Right lobe of liver (tissue), 6 donors: ENCODE measurements around the gene ZNF45. TPM values are rescaled to one million over a fixed set of nuclear protein-coding genes. Genes with fewer than 3 reads are reported as not detected.
A peak's percentile ranks its signal among the peaks of the same experiment; 100 is the strongest.
"Not testable (repeated sequence)": the region's sequence is repeated elsewhere in the genome, so short reads cannot be mapped to it uniquely, and the experiment has no call there.

Source experiments
- ATAC-seq, 4 donors: fragments of 200-7000 bp; cut with Tn5 transposase; one replicate each; pipeline ENCODE4 v1.9.1; 2020; ENCODE audit warnings: mild to moderate bottlenecking in 4 of 4, moderate library complexity in 4 of 4
- DNase-seq, 3 donors: peaks; one replicate each; pipeline ENCODE4 v3.0.0-alpha.2; 2020
- H3K27ac ChIP-seq, 3 donors: fragments of 200-600 bp; one replicate each; pipeline ENCODE4 v1.8.0; 2022
- H3K27me3 ChIP-seq, 2 donors: fragments of 200-600 bp; one replicate each; pipeline ENCODE4 v1.8.0; 2022
- H3K36me3 ChIP-seq, 4 donors: fragments of 200-600 bp; sonication (generic) in 1 of 4; one replicate each; pipeline versions ENCODE4 v1.5.1 to v1.8.0; 2017 to 2022; ENCODE audit warnings: control low read depth in 1 of 4
- H3K4me1 ChIP-seq, 4 donors: fragments of 200-600 bp; sonication (generic) in 1 of 4; one replicate each; pipeline versions ENCODE4 v1.5.1 to v1.8.0; 2017 to 2022; ENCODE audit warnings: control low read depth in 1 of 4
- H3K4me3 ChIP-seq, 3 donors: fragments of 200-600 bp; one replicate each; pipeline ENCODE4 v1.8.0; 2022
- H3K9me3 ChIP-seq, 4 donors: fragments of 200-600 bp; sonication (generic) in 1 of 4; one replicate each; pipeline versions ENCODE4 v1.5.1 to v1.8.0; 2017 to 2022; ENCODE audit warnings: control low read depth in 1 of 4
- POLR2A ChIP-seq: fragments of 450-650 bp; IDR thresholded peaks from one replicate; pipeline ENCODE4 v1.6.1; 2017; ENCODE audit warnings: antibody characterized with exemption, mild to moderate bottlenecking
- WGBS: methylation state at CpG from one replicate; pipeline ENCODE4 v1.1.6; 2018; ENCODE audit warnings: low coverage, low lambda C conversion rate; ENCODE audit not compliant: insufficient coverage; ENCODE audit errors: missing lambda C conversion rate; 5-methylcytosine and 5-hydroxymethylcytosine counted together
- intact Hi-C, 2 donors: fragments of 100-400 bp; cut with DNase I; formaldehyde crosslinking; loops; one replicate each; pipeline versions ENCODE4 v1.11.2 to v1.14.1; 2022
- total RNA-seq, 6 experiments: library from RNA; depleted of rRNA in 2 of 6; stranded (reverse); fragments of >200 nt in 2 of 6; fragmentation: NEBNext Ultra II Directional in 3 of 6; extraction: Animal tissue kit (Norgen Biotek cat#: 25700) in 3 of 6; gene quantifications; one replicate each; pipeline versions ENCODE4 v1.1.0 to v1.2.4, GENCODE V29; 2016 to 2023
- TF ChIP-seq, protein P1 (sequence below), 4 donors: fragments of 200-600 bp in 3 of 4; fragments of 450-650 bp in 1 of 4; IDR thresholded peaks; one replicate each; pipeline versions ENCODE4 v1.5.1 to v1.8.0; 2016 to 2022; ENCODE audit warnings: antibody characterized with exemption in 4 of 4, mild to moderate bottlenecking in 2 of 4
- donor health status: DM: no; HTN: yes; CAD: no.
- donor health status: DM: no; HTN: no; CAD: no.
- donor health status: DM: no; HTN: no; CAD: no.
- donor health status: DM: no; HTN: yes; CAD: no.
- donor health status: DM: no; HTN: yes; CAD: no.

ZNF45 gene
- total RNA-seq, 6 experiments from 2014 or later: 2.9 to 5.4 (median 4.7) TPM

DNA sequence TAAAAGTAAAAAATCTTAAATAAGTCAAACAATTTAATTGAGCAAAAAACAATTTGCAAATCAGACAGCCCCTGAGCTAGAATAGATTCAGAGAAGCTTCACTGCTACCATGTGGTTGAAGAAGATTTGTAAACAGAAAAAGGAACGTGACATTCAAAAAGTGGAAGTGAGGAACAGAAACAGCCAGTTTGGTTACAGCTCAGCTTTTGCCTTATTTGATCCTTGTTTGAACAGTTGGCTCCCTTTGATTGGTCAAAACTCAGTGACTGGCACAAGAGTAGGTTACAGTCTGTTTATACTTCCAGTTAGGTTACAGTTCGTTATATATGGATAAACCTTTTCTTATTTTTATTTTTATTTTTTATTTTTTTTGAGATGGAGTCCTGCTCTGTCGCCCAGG, 21.7 kb upstream of the ZNF45 start:
- H3K36me3 ChIP-seq: no peaks in the 10 kb centered on the region
- peaks cover 0 to 32% (median 0%) of the 10 kb centered on the region in 4 donors for H3K9me3 ChIP-seq
- DNase-seq (no peak), ATAC-seq (no peak)
- peaks cover 0 to 6% (median 0%) of the 10 kb centered on the region in 4 donors for H3K4me1 ChIP-seq
- intact Hi-C loops: no loop called here
- H3K27ac ChIP-seq: no peak overlapping the region
- 70% methylated on average over 3 of the region's 3 CpGs for WGBS
- TF ChIP-seq, protein P1, sequence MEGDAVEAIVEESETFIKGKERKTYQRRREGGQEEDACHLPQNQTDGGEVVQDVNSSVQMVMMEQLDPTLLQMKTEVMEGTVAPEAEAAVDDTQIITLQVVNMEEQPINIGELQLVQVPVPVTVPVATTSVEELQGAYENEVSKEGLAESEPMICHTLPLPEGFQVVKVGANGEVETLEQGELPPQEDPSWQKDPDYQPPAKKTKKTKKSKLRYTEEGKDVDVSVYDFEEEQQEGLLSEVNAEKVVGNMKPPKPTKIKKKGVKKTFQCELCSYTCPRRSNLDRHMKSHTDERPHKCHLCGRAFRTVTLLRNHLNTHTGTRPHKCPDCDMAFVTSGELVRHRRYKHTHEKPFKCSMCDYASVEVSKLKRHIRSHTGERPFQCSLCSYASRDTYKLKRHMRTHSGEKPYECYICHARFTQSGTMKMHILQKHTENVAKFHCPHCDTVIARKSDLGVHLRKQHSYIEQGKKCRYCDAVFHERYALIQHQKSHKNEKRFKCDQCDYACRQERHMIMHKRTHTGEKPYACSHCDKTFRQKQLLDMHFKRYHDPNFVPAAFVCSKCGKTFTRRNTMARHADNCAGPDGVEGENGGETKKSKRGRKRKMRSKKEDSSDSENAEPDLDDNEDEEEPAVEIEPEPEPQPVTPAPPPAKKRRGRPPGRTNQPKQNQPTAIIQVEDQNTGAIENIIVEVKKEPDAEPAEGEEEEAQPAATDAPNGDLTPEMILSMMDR (IDR thresholded peaks at IDR 0.05): no peak
- TF ChIP-seq POLR2A: no peak
- H3K4me3 ChIP-seq: no peak overlapping the region
- no peaks in the 10 kb centered on the region for H3K27me3 ChIP-seq

DNA sequence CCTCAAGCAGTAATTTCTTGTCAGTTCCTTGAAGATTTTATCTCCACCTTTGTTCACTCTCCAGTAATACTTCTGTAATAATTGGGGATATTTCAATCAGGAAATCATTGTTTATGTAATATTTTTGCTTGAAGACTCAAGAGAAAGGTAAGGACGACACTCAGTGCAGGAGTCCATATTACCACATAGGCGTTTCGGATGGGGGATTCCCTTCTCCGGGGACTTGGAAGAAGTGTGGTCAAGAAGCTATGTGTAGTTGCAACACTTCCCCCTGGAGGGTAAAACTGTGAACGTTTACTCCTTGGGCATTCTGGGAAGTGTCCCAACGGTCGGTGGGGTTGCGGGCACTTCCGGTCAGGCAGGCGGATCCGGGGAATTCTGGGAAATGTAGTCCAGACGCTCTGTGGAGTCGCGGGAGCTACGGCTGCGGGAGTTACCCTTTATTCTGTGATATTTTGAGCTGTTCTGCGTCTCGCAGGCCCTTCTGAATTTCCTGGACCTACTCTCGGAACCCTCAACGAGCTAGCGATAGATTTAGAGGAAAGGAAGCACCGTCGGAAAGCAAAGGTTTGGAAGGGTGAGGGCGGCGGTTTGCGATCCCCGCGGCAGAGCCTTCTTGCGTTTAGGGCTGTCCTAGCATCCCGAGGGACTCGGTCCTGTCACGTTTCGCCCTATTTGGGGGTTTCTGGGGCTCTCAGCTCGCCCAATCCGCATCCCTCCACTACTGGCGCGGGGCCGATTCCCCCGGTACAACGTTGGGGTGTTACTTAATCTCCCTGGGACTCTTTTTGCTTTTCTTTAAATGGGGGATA, 16.0 kb upstream of the ZNF45 start, which contains the start of gene ZNF221:
ZNF221 (plus strand) TSS at position 395 of the 812 bp plus-strand sequence. CDS start 11,499 bp downstream, outside the sequence.
- TF ChIP-seq, protein P1 (IDR thresholded peaks at IDR 0.05): peak in 3 of 4 donors; percentile 39 to 48 (median 45)
- TF ChIP-seq POLR2A: no peak
- peak within 1 kb of the TSS; percentile 21 to 26 (median 24) for H3K27ac ChIP-seq
- H3K36me3 ChIP-seq: no peaks in the 10 kb centered on the region
- intact Hi-C loops: no loop called here
- peak within 1 kb of the TSS; percentile 81 to 84 (median 82) for H3K4me3 ChIP-seq
- DNase-seq: peak; percentile 87 to 94 (median 91)
- WGBS: 1% methylated on average over 15 of the region's 40 CpGs
- ATAC-seq: peak; percentile 99 to 100 (median 100)
- H3K9me3 ChIP-seq: peaks cover 0 to 11% (median 0%) of the 10 kb centered on the region in 4 donors
- no peaks in the 10 kb centered on the region for H3K4me1 ChIP-seq
- H3K27me3 ChIP-seq: no peaks in the 10 kb centered on the region

DNA sequence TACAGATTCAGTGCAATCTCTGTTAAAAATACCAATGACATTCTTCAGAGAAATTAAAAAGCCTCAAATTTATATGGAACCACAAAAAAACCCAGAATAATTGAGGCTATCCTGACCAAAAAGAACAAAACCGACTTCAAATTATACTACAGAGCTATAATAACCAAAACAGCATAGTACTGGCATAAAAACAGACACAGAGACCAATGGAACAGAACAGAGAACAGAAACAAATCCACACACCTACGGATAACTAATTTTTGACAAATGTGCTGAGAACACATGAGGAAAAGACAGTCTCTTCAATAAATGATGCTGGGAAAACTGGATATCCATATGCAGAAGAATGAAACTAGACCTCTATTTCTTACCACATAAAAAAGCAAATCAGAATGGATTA, 14.7 kb upstream of the ZNF45 start:
- DNase-seq, H3K27ac ChIP-seq, H3K36me3 ChIP-seq, H3K4me1 ChIP-seq, H3K27me3 ChIP-seq, intact Hi-C loops, H3K4me3 ChIP-seq, H3K9me3 ChIP-seq, ATAC-seq: not testable (repeated sequence)
- 72% methylated on average over 2 of the region's 2 CpGs for WGBS

DNA sequence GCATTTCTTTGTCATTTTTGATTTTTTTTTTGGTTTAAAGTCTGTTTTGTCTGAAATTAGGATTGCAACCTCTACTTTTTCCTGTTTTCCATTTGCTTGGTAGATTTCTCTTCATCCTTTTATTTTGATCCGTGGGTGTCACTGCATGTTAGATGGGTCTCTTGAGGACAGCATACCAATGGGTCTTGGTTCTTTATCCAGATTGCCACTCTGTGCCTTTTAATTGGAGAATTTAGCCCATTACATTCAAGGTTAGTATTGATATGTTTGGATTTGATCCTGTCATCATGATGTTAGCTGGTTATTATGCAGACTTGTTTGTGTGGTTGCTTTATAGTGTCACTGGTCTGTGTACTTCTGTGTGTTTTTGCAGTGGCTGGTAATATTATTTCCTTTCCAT, 12.3 kb upstream of the ZNF45 start:
- H3K36me3 ChIP-seq, intact Hi-C loops: not testable (repeated sequence)
- 0% methylated on average over 1 of the region's 1 CpG for WGBS

DNA sequence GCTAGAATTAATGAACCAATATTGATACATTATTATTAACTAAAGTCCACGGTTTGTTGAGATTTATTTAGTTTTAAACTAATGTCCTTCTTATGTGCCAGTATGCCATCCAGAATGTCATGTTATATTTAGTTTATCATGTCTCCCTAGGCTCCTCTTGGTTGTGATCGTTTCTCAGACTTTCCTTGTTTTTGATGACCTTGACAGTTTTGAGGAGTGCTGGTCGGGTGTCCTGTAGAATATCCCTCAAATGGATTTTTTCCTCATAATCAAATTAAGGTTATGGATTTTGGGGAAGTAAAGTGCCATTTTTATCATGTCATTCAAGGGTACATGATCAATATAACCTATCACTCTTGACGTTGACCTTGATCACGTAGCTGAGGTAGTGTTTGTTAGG, 6.1 kb upstream of the ZNF45 start:
- no peak overlapping the region for H3K27ac ChIP-seq
- H3K36me3 ChIP-seq: no peaks in the 10 kb centered on the region
- DNase-seq (no peak), ATAC-seq (no peak)
- no peaks in the 10 kb centered on the region for H3K27me3 ChIP-seq
- intact Hi-C loops: no loop called here
- no peak overlapping the region for H3K4me3 ChIP-seq
- TF ChIP-seq POLR2A: no peak
- TF ChIP-seq, protein P1 (IDR thresholded peaks at IDR 0.05): no peak
- H3K4me1 ChIP-seq: no peaks in the 10 kb centered on the region
- 55% methylated on average over 5 of the region's 5 CpGs for WGBS
- H3K9me3 ChIP-seq: no peaks in the 10 kb centered on the region

More for the DNA sequence above, 12.3 kb upstream of the ZNF45 start:
- DNase-seq, H3K27ac ChIP-seq, H3K27me3 ChIP-seq, H3K4me1 ChIP-seq, H3K4me3 ChIP-seq, ATAC-seq, H3K9me3 ChIP-seq: not testable (repeated sequence)
